GM21528 (cell line): ENCODE measurements around the gene AGXT2.

Experiments used
- ATAC-seq: cut with Tn5 transposase; IDR thresholded peaks from one replicate; pipeline ENCODE4 v1.9.1; 2021; ENCODE audit warnings: mild to moderate bottlenecking, moderate library complexity; ENCODE audit not compliant: unreplicated experiment, low FRiP score

The AGXT2 gene

DNA sequence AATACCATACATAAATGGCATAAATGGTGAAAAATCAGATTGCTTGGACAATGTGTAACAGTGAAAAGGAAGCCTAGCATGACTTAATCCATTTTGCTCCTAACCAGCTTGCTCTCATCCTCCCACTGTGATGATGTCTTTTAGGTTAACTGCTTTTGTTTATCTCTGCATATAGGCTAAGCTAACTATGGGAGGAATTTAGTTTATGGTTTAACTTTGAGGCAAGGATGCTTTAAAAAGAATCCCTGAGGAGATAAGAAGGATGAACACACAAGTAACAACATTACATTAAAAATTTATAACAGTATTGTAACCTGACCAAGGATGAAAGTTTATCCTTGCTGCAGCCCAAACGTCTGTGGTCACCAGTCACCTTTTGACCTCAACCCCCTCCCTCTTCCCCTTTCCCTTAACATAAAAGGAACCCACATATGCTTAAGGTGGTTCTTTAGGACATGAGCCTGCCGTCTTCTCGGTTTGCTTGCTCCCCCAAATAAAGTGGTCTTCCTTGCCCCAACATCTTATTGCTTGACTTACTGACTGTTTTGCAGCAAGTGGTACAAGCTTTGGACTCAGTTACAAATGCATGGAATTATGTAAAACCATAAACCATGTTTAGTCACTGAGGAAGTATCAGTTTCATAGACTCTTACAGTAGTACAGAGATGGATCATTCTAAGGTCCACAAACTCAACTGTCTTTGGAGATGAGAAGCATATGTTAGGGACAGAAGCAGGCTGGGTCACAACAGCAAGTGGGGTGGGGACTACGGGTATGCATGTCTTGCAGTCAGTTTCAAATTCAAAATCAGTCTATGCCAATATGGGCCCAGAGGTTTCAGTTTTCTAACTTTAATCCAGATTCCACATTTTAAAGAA is 31.3 kb downstream of the AGXT2 start:
- ATAC-seq, result no peak

DNA sequence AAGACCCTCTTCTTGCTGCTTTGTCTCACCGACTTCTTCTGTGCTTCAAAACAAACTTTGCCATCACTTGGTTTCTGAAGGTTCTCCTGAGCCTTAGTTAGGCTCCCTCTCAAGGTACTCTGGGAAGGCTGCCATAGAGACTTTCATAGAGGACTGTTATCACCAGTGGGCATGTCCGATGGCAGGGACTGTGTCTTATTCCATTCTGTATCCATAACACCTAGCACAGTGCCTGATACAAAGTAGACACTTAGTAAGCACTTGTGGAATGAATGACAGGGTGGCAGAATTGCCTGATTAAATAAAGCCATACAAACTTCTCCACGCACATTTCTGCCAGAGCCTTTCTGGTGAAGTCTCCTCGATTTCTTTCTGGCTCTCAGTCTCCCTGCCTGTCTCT is 32.7 kb downstream of the AGXT2 start:
- no peak for ATAC-seq

DNA sequence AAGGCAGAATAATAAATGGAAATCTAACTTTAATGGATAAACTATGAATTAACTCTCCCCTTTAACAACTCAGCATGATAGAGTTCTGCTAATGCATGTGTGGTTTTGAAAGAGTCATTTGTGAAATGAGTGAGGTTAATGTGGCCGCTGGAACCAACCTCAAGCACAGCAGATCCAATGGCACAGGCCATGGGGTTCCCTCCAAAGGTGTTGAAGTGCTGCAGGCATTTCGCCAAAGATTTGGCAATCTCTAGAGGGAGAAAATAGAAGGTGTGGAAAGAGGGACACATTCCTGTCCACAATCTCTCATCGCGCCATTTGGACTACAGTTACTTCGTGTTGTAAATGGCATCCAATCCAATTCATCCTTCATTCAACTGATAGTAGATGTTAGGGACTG is 35.0 kb downstream of the AGXT2 start:
- no peak for ATAC-seq

- no peak for ATAC-seq
These were observed 35.4 kb downstream of the AGXT2 start for GRCh38 chr5:35012365-35012764.

DNA sequence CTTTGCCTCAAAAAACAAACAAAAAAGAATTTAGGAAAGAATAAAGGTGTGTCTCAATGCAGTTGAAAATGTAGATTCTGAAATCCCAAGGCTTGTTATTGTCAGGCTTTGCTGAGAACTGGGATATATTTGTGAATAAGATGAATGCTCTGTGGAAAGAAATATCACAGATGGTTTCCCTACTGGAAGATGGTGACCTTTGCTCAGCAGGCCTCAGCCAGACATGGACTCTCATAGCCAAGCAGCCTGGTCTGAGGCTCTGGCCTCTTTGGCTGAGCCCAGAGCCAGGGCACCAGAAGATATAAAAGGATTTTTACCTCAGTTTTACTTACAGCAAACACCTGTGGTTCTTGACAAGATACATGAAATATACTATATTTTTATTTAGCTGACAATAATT is 37.1 kb downstream of the AGXT2 start:
- no peak for ATAC-seq

DNA sequence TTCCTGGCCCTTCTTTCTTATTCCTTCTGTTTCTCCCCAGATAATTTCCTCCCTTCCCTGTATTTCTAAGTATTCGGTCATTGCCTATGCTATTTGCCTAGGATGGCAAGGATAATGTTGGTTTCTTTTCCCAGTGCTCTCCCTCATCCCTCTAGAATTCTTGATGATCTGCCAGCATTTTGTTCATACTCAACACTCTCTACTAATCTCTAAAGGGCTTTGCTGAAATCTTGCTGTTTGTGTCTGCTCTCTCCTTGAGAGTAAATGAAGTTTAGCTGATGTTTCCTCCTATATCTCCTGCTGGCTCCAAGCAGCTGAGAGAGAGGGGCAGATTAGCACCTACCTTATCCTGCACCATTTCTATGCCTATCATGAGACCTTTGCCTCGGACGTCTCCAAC is 38.1 kb downstream of the AGXT2 start:
- no peak for ATAC-seq

GRCh38 chr5:35009019-35009418 is 38.7 kb downstream of the AGXT2 start:
- no peak for ATAC-seq

DNA sequence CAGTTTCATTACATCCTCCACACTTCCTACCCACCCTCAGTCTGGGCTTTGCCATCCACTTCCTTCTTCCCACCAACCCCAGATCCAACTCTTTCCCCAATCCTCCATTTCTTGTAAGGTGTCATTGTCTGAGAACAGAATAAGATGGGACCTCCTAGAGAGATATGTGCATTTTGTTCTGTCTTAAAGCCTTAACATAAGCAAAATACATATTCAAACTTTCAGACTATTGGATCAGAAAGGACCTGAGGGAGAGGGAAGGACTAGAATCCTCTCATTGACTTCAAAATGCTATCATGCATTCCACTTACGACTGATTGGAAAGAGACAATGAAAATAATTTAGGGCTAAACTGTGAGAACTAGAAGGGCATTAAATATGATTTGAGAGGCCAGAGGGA is 43.0 kb downstream of the AGXT2 start:
- ATAC-seq, result no peak

DNA sequence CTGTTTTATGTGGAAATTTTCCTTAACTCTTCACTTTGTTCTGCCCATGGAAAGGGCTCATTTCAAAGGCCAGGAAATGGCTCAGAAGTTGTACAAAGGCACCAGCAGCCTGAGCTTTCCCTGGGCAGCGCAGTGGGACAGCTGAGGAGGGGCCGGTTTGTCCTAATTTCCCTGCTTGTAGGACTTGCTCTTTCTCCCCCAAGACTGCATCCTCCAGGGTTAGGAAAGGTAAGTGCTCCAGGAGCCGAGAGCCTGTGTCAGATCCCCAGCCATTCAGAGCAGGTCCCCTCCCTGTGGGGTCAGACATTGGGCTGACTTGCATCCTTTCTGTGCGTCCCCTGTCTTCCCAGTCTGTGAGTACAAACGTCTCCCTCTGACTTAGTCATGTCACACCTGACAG is 43.5 kb downstream of the AGXT2 start:
- no peak for ATAC-seq

DNA sequence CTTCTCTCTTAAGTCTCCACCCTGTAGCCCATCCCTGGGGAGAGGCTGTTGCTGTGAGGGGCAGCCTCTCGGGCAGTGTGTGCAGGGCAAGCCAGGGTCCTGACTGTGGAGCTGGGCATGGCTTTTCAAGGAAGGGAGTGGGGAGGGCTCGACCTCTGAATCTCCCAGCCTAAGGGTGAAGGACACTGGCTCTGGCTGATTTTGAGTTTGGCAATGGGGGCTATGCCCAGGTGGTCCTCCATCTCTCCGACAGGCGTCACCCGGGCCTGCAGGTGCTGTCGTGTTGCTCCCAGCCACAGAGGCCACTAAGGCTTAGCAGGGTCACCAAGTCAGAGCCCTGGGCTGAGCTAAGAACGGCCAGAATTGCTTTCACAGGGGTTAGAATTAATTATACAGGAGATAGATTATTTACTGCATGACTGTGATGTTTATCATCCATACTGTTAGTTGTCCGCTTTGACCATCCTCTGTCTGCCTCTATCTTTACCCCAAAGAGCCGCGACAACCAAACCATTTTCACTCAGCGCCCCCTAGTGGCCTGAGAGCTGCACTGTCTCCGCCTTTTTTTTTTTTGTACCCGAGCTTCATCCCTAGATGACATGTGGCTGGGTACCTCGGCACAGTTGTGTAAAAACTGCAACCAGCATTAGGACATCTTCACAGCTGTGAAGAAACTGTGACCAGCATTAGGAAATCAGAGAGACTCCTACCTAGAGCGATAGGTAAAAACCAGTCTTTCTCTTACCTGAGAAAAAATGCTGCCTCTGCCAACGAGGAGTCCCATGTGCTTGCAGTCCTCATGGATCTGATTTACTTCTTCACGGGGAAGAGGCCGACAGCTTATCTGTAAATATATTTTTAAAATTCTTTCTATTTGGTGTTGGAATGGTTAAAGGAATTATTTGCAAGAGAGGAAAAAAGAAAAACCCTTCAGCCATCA is 44.5 kb downstream of the AGXT2 start:
- ATAC-seq, result peak; percentile 80

GRCh38 chr5:35002459-35002858 is 45.3 kb downstream of the AGXT2 start:
- ATAC-seq, result no peak

DNA sequence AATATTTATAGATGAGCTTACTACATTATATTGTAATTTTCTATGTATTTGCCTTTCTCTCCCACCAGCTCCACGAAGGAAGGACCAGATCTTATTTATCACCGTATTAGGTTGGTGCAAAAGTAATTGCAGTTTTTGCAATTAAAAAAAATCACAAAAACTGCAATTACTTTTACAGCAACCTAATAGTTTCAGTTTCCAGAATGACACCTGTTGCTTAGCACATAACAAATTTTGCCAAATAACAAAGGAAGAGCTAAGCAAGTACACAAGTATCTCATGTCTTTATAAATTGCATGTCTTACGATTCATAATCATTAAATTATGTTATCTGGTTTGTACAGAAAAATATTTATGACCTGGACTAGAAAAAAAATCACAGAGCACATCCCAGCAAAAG is 45.9 kb downstream of the AGXT2 start:
- no peak for ATAC-seq

- no peak for ATAC-seq
These were observed 49.5 kb downstream of the AGXT2 start for GRCh38 chr5:34998058-34998789.

GRCh38 chr5:34996261-34996660 is 51.5 kb downstream of the AGXT2 start:
- no peak for ATAC-seq

- no peak for ATAC-seq
These were observed 53.8 kb downstream of the AGXT2 start for GRCh38 chr5:34993951-34994350.

GRCh38 chr5:34991486-34992238 is 56.1 kb downstream of the AGXT2 start:
- ATAC-seq, result no peak

DNA sequence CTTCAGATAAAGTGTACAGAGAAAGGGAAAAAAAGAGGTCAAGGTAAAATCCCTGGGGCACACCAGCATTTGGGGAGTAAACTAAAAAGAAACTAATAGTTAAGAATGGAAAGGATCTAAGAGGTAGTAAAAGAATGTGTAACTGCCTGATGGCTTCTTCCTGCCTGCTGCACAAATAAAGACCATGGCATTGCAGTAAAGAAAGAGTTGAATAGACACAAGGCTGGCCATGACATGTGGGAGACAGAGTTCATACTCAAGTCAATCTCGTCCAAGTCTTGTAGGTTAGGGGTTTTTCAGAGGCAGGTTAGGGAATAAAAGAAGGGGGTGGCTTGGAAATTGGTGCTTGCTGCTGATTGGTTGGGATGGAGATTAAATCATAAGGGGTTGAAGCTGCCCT is 60.8 kb downstream of the AGXT2 start:
- no peak for ATAC-seq

- no peak for ATAC-seq
These were observed 64.9 kb downstream of the AGXT2 start for GRCh38 chr5:34982823-34983222.

DNA sequence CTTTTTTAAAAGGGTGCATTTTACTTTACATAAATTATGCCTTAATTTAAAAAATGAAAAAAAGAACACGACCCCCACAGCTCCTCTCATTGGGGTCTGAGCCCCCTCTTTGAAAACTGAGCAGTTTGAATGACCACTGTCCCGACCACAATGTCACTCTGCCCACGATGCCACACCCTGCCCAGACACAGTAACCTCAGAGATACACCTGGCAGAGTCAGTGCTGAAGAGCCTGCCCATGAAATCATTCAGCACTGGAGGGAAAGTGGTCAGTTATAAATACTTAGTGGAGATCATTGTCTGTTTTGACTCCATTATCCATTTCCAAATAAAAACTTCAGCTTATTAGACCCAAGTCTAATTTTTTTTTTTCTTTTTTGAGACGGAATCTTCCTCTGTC is 69.1 kb downstream of the AGXT2 start:
- no peak for ATAC-seq

DNA sequence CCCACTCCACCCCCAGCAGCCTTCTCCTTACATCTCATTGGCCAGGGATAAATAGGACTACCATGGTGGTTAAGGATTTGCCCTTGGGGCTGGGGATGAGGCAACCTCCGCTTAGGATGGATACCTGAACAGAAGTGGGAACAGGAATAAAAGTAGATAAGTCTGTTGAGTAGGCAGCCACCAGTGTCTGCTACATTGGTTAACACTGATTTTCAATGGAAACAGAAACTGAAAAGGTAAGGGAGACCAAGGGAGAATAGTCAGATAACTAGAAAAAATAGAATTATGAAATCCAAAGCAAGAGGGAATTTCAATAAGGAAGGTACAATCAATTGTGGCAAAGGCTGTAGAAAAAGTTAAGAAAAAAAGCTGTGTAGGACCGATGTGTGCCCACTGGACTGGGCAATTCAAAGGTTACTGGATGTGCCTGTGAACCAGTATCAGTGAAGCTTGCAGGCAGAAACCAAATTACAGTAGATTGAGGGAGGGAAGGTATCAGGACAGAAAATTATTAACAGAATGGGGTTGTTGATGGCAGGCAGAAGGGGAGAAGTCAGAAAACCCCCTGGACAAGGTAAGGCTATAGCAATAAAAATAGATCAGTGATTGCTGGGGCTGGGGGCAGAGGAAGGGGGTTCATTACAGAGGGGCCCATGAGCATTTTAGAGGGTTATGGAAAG is 69.7 kb downstream of the AGXT2 start:
- peak; percentile 75 for ATAC-seq
